Esophagus squamous epithelium (tissue), 5 donors: ENCODE measurements around the gene SIX2. TPM values are rescaled to one million over a fixed set of nuclear protein-coding genes. Genes with fewer than 3 reads are reported as not detected.

Experiments used
- DNase-seq: peaks from one replicate; lab custom pipeline; 2025; lab: John Stamatoyannopoulos, UW
- H3K27ac ChIP-seq, 4 donors: fragments of 200-600 bp; sonication (generic); one replicate each; pipeline ENCODE4 v1.5.1; 2016 to 2019; ENCODE audit warnings: mild to moderate bottlenecking in 1 of 4
- H3K27me3 ChIP-seq, 4 donors: fragments of 200-600 bp; sonication (generic); 1 replicate in 3 of 4; 2 replicates in 1 of 4; pipeline versions ENCODE4 v1.5.1 to v1.6.0; 2017 to 2021; ENCODE audit warnings: antibody characterized with exemption in 1 of 4
- H3K36me3 ChIP-seq, 3 donors: fragments of 200-600 bp; sonication (generic); one replicate each; pipeline ENCODE4 v1.5.1; 2016 to 2019
- H3K4me1 ChIP-seq, 3 donors: fragments of 200-600 bp; sonication (generic); one replicate each; pipeline ENCODE4 v1.5.1; 2017 to 2019
- H3K4me3 ChIP-seq, 4 donors: fragments of 200-600 bp; sonication (generic); 1 replicate in 3 of 4; 2 replicates in 1 of 4; pipeline ENCODE4 v1.5.1; 2016 to 2019; ENCODE audit warnings: mild to moderate bottlenecking in 2 of 4, moderate library complexity in 1 of 4
- H3K9me3 ChIP-seq, 3 donors: fragments of 200-600 bp; sonication (generic); one replicate each; pipeline ENCODE4 v1.5.1; 2016 to 2019
- POLR2A ChIP-seq, 4 donors: fragments of 450-650 bp; IDR thresholded peaks; one replicate each; pipeline ENCODE4 v1.6.1; 2017; ENCODE audit warnings: antibody characterized with exemption in 4 of 4, mild to moderate bottlenecking in 4 of 4, moderate library complexity in 3 of 4
- WGBS, 2 donors: methylation state at CpG; one replicate each; pipeline ENCODE4 v1.1.5; 2018; 5-methylcytosine and 5-hydroxymethylcytosine counted together
- intact Hi-C: fragments of 100-400 bp; cut with DNase I; formaldehyde crosslinking; loops from one replicate; pipeline ENCODE4 v1.15.0; 2022
- total RNA-seq, 4 donors: library from RNA; depleted of rRNA; stranded (reverse); fragments of >200 nt; gene quantifications; one replicate each; pipeline ENCODE4 v1.1.0, GENCODE V29; 2016
- TF ChIP-seq, protein P1 (sequence below), 6 experiments: fragments of 450-650 bp in 4 of 6; fragments of 200-600 bp in 2 of 6; sonication (generic) in 2 of 6; IDR thresholded peaks; one replicate each; pipeline ENCODE4 v1.5.1; 2016 to 2019; ENCODE audit warnings: antibody characterized with exemption in 6 of 6, mild to moderate bottlenecking in 4 of 6, moderate library complexity in 4 of 6
- donor health status: DM: yes; HTN: yes; CAD: no.

SIX2 gene
- total RNA-seq, 4 donors from 2014 or later, result 0.19 TPM; not detected in 3

DNA sequence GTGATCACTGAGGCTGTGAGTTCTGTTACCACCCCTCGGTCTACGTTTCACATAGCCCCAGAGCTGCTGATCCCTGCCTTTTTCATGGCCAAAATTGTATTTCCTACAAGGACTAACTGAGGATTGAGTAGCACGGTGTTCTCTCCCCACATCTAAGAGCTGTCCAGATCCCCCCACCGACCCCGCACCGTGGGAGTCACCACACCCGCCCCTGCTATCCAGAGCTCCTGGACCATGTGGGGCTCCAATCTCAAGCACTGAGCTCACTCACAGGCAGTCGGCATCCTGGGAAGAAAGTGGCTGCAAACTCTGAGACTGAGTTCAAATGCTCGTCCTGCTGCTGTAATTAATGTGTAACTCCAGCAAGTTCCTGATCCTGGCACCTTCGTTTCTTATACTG lies 9.7 kb downstream of the SIX2 start:
- no peaks in the 10 kb centered on the region for H3K36me3 ChIP-seq
- peaks cover 0 to 26% (median 16%) of the 10 kb centered on the region in 3 donors for H3K4me1 ChIP-seq
- 67 to 75% methylated on average over 8 to 10 of the region's 10 CpGs for WGBS, 2 donors
- no peak overlapping the region for H3K4me3 ChIP-seq
- intact Hi-C loops, result no loop called here
- no peak for TF ChIP-seq POLR2A (IDR thresholded peaks at IDR 0.05)
- TF ChIP-seq, protein P1, sequence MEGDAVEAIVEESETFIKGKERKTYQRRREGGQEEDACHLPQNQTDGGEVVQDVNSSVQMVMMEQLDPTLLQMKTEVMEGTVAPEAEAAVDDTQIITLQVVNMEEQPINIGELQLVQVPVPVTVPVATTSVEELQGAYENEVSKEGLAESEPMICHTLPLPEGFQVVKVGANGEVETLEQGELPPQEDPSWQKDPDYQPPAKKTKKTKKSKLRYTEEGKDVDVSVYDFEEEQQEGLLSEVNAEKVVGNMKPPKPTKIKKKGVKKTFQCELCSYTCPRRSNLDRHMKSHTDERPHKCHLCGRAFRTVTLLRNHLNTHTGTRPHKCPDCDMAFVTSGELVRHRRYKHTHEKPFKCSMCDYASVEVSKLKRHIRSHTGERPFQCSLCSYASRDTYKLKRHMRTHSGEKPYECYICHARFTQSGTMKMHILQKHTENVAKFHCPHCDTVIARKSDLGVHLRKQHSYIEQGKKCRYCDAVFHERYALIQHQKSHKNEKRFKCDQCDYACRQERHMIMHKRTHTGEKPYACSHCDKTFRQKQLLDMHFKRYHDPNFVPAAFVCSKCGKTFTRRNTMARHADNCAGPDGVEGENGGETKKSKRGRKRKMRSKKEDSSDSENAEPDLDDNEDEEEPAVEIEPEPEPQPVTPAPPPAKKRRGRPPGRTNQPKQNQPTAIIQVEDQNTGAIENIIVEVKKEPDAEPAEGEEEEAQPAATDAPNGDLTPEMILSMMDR (IDR thresholded peaks at IDR 0.05), result no peak
- H3K27ac ChIP-seq, result no peak overlapping the region
- DNase-seq, result no peak
- H3K27me3 ChIP-seq, result peaks cover 23 to 100% (median 44%) of the 10 kb centered on the region in 4 donors
- H3K9me3 ChIP-seq, result no peaks in the 10 kb centered on the region

DNA sequence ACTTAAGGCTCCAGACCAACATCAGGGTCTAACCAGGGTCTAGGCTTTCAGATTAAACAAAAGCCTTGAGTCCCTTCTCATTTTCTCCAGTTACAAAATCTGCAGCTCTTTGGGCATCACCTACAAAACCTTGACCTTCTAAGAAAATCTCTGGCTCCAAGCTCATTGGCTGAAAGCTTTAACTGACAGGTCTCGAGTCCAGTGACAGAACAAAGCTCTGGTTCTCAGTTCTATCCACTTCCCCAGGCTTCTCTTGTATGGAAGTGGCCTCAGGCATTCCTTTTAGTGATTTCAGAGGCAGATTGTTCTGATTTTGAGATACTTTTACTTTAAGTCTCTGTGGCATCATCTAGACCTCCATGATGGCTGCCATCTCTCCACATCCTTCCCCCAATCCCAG lies 11.3 kb downstream of the SIX2 start:
- peaks cover 0 to 16% (median 9%) of the 10 kb centered on the region in 3 donors for H3K4me1 ChIP-seq
- 67 to 82% methylated on average over 1 of the region's 1 CpG for WGBS, 2 donors
- H3K27ac ChIP-seq, result no peak overlapping the region
- H3K27me3 ChIP-seq, result peaks cover 13 to 100% (median 32%) of the 10 kb centered on the region in 4 donors
- H3K4me3 ChIP-seq, result no peak overlapping the region
- TF ChIP-seq, protein P1 (IDR thresholded peaks at IDR 0.05), result no peak
- no peak for TF ChIP-seq POLR2A (IDR thresholded peaks at IDR 0.05)
- no peak for DNase-seq
- H3K9me3 ChIP-seq, result no peaks in the 10 kb centered on the region
- no peaks in the 10 kb centered on the region for H3K36me3 ChIP-seq
- intact Hi-C loops, result no loop called here

DNA sequence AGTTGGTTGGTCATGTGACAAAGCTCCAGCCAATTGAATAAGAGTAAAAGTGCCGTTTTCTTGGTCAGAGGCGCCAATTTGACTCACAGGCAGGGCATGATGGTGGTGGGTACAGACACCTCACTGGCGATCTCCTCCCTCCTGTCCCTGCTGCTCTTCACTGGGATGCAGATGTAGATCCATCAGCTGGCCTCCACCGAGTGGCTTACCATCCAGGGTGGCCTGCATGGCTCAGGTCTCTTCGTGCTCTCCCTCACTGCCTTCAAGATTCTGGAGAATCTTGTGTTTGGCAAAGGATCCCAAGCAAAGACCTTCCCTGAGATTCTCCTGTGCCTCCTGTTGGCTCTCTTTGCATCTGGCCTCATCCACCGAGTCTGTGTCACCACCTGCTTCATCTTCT lies 12.9 kb downstream of the SIX2 start:
- Histone ChIP-seq H3K27ac (no peak overlapping the region), H3K4me3 (no peak overlapping the region), H3K36me3 (no peaks in the 10 kb centered on the region), H3K4me1 (peaks cover 0 to 12% (median 6%) of the 10 kb centered on the region in 3 donors), H3K9me3 (no peaks in the 10 kb centered on the region), H3K27me3 (peaks cover 9 to 96% (median 17%) of the 10 kb centered on the region in 4 donors)
- no peak for TF ChIP-seq POLR2A (IDR thresholded peaks at IDR 0.05)
- TF ChIP-seq, protein P1 (IDR thresholded peaks at IDR 0.05), result no peak
- DNase-seq, result no peak
- intact Hi-C loops, result no loop called here
- 72 to 77% methylated on average over 6 of the region's 6 CpGs for WGBS, 2 donors

DNA sequence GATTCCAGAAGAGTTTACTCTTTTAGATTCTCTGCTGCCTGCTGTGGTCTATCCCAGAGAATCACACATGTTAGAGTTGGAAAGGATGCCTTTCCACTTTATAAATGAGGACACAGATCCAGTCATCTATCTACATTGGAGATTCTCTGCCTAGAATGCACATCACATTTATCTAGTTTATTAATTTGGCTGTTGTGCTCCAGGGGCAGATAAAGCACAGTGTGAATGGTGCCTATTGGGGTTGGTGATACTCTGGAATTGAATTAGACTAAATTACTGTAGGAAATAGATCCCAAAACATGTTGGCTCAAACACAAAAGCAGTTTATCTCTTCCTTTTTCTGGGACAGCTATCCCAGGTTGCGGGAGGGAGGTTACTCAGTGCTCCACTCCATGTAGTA lies 14.9 kb downstream of the SIX2 start:
- intact Hi-C loops, result no loop called here
- WGBS, 2 donors, result 67 to 90% methylated on average over 1 of the region's 1 CpG
- TF ChIP-seq, protein P1 (IDR thresholded peaks at IDR 0.05), result no peak
- no peak for TF ChIP-seq POLR2A (IDR thresholded peaks at IDR 0.05)
- Histone ChIP-seq H3K36me3 (no peaks in the 10 kb centered on the region), H3K27me3 (peaks cover 0 to 94% (median 3%) of the 10 kb centered on the region in 4 donors), H3K4me3 (no peak overlapping the region), H3K27ac (no peak overlapping the region), H3K4me1 (no peaks in the 10 kb centered on the region), H3K9me3 (no peaks in the 10 kb centered on the region)
- DNase-seq, result no peak

DNA sequence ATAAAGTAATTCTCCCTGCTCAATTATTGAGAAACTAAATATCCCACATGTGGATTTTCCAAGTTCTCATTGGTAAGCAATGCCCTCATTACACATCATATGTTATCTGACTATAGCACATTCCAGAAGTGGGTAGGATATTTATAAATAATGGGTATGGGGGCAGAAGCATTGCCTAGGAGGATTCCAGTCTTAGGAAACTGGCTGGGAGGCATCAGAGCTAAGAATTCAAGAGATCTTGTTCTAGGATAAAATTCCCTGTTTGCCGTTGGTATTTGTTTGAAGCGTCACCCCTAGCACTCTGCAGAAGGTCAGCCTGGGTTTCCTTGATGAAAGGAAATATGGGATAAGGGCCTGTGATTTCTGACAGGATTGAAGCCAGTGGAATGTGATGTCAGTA lies 20.1 kb downstream of the SIX2 start:
- intact Hi-C loops, result no loop called here
- Histone ChIP-seq H3K27me3 (peaks cover 0 to 77% (median 0%) of the 10 kb centered on the region in 4 donors), H3K4me3 (no peak overlapping the region), H3K4me1 (no peaks in the 10 kb centered on the region), H3K27ac (no peak overlapping the region), H3K9me3 (peaks cover 0 to 15% (median 10%) of the 10 kb centered on the region in 3 donors), H3K36me3 (no peaks in the 10 kb centered on the region)
- TF ChIP-seq, protein P1 (IDR thresholded peaks at IDR 0.05), result no peak
- no peak for TF ChIP-seq POLR2A (IDR thresholded peaks at IDR 0.05)
- DNase-seq, result no peak
- WGBS, 2 donors, result 71 to 77% methylated on average over 2 of the region's 2 CpGs
